Inferior parietal cortex (tissue), 1 donor: ENCODE results near the gene HTR1B.
A peak's percentile ranks its signal among the peaks of the same experiment; 100 is the strongest.

Experiments
- DNase-seq: peaks from one replicate; pipeline ENCODE4 v3.0.0-alpha.2; 2016; ENCODE audit errors: extremely low spot score

Gene HTR1B, protein sequence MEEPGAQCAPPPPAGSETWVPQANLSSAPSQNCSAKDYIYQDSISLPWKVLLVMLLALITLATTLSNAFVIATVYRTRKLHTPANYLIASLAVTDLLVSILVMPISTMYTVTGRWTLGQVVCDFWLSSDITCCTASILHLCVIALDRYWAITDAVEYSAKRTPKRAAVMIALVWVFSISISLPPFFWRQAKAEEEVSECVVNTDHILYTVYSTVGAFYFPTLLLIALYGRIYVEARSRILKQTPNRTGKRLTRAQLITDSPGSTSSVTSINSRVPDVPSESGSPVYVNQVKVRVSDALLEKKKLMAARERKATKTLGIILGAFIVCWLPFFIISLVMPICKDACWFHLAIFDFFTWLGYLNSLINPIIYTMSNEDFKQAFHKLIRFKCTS

DNA sequence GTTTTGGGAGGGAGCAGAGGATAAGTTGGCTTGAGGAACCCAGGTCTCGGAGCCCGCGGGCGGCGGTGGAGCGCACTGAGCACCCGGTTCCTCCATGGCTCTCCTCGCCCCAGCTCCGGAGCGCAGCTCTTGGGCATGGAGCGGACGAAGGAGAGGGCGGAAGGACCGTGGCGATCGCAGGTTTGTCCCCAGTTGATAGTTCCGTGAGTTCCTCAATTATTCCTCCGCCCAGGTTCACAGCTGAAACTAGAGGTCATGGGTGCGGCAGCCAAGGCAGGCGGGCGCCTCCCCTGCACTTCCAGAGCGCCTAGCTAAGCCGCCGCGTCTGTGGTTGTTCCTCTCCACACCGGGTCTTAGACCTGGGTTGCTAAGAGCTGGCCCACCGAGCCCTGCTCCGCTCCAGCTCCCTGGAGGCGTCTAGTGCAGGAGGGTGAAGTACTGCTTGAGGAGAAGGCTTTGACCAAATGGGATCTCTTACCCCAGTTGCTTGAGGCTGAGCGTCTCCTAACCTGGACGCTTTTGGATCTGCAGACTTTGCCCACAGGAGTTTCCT lies at the start of gene HTR1B:
Gene HTR1B, minus strand, starts transcription at position 184 of the 553 bp plus-strand sequence. Its CDS starts 88 bp downstream, at position 96.
- no peak for DNase-seq

DNA sequence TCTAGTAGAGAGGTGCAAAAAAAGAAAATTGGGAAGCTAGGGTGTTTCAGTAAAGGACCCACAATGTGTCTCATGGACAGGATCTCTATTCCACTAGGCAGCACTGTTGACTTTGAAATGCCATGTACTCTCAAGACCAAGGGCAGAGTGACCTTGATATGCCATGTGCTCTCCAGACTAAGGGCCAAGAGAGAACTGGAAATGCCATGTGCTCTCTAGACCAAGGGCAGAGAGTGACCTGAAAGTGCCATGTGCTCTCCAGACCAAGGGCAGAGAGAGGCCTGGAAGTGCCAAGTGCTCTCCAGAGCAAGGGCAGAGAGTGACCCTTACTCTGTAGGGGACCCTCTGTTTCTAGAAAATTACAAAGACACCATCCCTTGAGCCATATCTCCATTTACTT lies 49.3 kb upstream of the HTR1B start:
- DNase-seq, result no peak

DNA sequence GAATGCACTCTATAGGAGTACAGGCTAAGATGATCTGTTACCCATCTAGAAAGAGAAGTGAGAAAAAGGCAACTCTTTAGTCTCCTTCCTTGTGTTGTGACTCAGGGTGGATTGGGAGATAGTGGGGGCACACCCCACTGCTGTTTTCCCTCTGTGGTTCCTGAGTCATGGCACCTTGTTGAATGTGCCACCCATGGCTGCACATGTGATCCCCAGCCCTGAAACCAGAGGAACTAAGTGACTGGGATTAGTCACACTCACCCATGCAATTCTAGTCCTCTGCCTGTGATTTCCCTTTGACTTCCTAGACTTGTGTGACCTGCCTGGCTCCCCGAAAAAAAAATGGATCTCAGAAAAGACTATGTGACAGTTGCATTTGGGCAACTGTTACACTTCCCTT lies 48.6 kb upstream of the HTR1B start:
- DNase-seq, result no peak

DNA sequence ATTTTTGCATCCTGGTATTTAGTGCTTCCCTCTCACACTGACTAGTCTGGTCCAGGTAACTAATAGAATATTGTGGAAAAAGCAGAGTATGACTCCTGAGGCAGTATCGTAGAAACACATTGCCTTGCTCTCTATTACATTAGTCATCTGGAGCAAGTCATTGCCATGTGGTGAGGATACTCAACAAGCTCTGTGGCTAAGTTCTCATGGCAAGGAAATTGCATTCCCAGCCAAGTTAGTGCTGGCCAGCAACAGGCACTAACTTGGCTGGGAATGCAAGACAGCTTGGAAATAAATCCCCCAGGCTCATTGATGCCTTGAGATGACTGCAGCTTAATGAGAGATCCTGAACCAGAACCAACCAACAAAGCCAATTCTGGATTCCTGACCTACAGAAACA lies 39.7 kb upstream of the HTR1B start:
- DNase-seq, result no peak

DNA sequence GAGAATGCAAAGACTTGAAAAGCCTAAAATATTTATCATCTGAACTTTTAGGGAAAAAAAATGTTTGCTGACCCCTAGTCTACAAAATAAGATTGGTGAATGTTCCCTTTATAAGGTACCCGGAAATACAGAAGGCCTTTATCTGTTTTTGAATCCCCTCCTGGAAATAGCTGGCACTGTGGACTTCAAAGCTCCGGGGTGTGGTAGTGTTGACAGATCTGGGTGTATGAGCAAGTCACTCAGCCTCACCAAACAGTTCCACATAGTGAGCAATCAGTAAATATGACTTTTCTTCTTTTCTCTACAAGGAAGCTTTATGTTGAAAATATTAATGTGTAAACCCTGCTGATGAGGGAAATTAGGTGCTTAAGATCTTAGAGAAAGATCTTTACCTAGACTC lies 29.2 kb upstream of the HTR1B start:
- DNase-seq, result no peak

DNA sequence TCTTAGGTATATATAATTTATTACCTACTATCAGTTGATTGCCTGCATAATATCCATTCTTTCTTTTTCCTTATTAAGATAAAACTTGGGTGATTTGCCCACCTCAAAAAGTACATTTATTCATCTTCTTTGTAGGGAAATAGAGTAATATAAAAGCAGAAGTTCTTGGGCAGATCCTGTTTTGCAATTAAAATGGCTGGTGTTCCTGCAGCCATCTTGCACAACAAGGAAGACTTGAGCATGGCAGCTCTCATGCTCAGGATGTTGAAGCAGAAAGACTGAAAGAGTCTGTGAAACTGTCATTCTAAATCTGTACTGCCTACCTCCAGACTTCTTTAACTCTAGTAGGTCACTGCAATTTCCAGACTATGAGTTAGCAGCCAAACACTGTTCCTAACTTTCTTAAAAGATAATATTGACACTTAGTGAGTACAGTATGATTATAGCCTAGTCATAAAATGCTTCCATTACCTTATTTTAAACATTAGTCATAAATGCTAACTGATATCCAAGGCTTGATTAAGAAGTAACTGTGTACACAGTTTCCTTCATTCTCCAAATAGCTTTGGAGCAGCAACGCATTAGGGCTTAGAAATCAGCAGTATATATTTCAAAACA lies 24.6 kb upstream of the HTR1B start:
- DNase-seq, result no peak

DNA sequence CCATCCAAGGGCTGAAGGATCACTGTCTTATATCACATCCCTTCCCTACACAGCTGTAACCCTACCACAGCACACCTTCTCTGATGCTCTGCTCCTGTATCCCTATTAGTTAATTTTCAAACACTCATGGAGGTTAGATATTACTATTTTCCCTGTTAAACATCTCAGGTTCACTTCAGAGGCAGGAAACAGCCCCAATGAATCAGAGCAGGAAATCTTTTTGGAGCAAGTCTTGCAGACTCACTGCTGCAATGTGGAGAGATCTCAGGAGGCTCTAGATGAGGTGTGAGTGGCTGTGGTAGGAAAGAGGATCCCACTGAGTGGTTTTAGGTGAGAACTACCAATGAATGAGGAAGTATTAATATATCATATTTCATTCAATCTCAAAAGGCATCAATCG lies 19.7 kb upstream of the HTR1B start:
- no peak for DNase-seq

DNA sequence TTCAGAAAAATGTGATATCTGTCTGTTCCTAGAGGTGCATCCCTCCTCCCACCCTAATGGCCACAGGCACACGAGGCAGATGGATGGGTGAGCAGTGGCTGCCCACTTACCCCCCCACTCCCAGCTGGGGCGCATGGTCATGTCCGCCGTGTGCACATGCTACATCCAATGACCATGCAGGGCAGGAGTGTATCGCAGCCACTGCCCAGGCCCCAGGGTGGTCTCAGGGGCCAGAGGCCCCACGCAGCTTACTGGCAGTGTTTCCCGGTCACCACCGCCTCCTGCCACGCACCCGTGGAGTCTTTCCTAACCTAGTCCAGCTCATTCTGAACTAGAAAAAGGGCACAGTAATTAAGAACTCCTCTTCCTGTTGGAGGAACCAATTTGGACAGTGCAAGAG lies 11.7 kb upstream of the HTR1B start:
- DNase-seq, result no peak

DNA sequence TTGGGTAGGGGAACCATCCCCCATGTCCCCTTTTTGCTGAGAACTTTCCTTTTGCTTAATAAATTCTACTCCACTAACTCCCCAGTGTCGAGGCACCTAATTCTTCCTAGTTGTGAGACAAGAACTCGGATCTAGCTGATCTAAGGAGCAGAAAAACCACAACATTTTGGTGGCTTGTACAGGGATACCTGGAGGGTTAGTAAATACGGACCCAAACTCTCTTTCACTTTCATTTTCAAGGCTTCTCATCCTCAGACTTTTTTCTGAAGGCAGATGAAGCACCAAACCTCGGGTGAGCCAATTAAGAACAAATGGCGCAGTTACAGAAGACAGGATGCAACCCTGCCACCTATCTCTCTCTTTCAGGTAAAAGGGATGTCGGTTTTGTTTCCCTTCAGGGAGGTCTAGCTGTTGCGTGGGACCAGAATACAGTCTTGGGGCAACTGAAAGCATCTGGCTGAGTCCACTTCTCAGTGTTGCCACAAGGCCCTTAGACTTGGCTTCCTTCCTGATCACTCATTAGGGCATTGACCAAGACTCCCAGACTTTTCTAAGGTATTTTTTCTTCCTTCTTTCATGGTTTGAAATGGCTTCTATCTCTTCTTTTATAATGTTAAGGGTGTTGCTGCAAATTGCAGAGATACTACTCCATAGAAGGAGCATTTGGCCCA lies 11.1 kb upstream of the HTR1B start:
- no peak for DNase-seq

DNA sequence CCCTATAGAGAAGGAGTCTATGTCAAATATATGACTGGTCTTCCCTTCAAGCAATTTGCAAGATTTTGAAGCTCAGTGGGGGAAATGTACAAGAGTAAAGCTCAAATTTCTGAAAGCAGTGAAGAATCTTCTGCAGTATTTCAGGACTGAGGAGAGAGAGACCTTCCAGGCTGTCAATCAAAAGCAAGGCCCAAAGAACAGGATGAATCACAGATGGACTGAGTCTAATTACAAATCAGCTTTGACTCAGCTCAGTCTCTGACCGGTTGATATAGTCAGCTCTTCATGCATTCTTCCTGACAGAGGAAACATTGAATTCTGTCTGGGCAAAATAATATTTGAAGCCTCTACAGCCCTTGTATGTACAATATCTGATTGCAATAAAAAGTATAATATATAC lies 7.7 kb upstream of the HTR1B start:
- DNase-seq, result no peak

DNA sequence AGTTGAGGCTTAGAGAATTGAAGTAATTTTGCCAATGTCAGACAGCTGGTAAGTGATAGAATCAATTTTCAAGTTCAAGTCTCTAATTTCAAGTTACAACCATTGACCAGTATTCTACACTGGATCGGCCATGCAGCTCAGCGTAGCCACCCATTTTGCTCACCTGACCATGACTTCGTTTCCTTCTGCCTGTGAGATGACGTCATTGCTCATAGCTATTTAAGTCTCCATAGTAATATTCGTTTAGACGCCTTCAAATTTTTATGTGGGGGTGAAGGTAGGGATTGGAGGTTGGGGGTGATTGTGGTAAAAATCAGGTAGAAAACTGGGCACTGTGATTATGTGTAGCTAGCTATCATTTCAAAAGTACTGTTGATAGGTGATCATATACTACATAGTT lies 5.6 kb upstream of the HTR1B start:
- DNase-seq, result no peak

DNA sequence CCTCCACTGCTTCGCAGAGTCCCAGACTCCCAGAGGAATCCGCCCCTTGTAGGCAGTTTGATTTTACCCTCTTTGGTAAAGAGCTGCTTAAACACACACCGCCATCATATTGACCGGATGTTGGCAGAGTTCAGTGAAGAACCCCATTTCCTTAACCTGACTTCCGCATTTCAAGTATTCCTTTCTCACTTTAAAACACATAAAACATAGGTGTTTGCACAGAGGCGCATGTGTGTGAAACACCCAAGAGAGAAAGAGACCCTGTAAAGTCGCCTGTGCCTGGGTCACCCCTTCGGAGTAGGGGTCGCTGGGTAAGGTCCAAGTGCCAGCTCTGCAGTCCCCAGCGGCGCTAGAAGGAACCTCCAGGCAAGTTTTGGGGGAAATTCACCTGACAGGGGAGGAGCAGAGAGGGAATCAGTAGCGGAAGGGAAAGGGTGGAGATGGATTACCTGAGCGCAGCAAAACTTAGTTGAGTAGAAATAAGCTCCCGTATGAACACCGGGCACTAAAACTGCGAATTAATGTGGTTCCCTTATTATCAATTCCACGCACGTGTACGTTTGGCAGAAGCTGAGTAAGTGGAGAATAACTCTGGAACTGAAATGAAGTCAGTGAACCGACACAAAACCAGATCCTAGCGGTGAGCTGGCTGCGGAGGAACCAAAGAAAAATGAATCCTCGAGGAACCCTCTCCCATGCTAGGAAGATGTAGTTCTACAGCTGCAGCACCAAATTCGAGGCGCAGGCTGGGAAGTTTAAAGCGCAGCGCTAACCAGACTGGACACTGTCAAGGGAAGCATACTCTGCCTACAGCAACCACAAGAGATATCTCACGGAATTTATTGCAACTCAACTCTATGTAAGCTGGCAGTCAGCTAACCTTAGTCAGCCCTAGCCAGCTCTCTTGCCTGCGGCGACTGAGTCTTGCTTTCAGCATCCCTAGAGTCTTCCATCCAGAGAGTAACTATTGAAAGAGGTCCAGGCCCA lies 3.5 kb upstream of the HTR1B start:
- DNase-seq, result no peak

DNA sequence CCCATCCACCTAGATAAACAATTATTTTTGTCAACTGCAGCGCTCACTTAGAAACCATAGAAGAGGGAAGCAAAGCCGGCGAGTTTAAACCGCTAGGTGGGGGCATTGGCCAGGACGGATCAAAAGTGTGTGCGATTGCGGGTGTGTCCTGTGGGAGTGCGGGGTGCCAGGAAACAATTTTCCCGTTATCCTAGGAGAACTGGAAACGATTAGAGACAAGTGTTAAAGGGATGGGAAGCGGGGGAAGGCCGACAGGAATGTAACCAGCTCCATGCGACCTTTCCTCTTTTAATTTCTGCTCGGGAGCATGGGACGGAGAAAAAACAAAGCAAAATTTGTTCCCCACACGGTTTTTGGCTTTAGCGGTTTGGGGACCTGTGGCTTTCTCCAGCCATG lies 2.8 kb upstream of the HTR1B start:
- no peak for DNase-seq

DNA sequence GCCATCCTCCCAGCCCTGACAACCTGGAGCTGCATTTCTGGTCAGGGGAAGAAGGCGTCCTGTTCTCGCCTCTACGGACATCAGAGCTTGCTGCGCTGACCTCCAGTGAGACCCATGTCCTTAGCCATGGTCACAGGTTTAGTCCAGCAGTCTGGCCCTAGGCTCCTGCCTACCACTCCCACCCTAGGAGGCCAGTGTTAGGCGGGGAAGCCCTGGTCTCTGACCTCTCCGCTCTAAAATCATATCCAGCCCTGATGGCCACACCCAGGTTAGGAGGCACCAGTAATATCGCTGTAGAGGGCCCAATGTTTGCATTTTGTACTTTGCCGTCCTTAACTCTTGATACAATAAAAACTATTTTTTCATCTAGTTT lies 1.2 kb upstream of the HTR1B start:
- no peak for DNase-seq

DNA sequence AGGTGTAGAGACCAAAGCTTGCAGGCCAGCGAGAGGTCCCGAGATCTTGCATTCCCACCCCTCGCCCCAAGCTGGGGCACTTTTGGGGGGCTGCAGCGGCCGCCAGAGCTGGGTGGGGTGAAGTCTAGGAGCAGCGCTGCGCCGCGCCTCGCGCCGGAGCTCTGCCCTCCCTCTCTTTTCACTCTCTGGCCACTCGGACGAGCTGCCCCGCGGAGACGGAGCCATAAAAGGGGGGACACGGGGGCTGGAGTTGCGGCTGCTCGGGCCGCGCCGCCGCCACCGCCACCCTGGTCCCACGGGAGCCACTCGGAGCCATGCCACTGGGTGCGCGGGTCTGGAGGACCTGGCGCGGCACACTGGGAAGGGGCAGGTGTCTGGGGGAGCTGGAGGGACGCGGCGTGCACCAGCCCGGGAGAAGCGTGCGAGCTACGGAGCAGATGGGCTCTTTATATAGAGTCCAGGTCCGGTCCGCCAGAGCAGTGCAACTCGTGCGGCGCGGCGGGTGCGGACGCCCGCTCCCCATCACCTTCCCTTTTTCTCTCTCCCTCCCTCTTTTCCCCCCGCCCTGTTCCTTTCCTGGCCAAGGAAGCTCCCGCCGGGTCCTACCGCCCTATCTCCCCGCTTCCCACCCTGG lies 687 bp upstream of the HTR1B start:
- no peak for DNase-seq

DNA sequence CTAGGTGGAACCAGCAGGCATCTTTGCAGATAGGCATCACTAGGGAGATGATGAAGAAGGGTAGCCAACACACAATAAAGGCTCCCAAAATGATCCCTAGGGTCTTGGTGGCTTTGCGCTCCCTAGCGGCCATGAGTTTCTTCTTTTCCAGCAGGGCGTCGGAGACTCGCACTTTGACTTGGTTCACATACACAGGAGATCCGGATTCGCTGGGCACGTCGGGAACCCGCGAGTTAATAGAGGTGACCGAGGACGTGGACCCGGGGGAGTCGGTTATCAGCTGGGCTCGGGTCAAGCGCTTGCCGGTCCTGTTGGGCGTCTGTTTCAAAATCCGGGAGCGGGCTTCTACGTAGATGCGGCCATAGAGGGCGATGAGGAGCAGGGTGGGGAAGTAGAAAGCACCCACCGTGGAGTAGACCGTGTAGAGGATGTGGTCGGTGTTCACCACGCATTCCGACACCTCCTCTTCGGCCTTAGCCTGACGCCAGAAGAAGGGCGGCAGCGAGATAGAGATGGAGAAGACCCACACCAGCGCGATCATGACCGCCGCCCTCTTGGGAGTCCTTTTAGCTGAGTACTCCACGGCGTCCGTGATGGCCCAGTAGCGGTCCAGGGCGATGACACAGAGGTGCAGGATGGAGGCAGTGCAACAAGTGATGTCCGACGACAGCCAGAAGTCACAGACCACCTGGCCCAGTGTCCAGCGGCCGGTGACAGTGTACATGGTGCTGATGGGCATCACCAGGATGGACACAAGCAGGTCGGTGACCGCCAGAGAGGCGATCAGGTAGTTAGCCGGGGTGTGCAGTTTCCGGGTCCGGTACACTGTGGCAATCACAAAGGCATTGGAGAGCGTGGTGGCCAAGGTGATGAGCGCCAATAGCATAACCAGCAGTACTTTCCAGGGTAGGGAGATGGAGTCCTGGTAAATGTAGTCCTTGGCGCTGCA lies 658 bp downstream of the HTR1B start:
- DNase-seq, result no peak

DNA sequence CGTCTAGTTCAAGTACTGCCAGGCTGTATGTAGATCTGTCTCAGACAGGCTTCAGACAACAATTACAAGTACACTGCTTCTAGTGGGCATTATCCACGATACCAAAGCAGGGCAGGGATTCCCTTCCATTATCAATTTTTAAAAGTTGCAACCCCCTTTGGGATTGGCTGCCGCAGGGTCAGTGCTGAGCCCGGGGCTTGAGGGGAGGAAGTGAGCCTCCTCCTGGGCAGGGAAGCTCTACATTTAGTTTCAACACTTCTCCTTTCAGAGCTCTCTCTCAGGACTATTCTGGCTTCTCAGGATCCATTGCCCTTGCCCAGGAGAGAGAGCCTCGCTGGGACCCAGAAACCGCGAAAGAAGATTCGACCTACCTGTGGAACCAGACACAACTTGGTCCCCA lies 1.5 kb downstream of the HTR1B start:
- no peak for DNase-seq

DNA sequence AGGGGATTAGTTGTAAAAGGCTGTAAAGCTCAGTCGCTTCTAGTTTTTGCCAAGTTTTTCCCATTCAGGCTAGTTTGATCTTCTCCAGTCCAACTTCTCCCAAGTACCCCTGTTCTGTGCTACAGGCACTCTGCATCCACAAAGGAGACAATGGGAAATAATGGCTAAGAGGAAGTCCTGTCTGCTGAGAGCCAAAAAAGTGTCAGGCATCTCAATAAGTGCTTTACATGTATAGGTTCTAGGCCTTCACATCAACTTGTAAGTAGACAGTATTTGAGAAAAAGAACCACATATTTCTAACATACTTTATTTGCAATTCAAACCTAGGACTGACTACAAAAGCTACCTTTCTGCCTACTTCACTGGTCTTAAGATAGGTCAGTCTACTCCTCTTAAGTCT lies 4.9 kb downstream of the HTR1B start:
- no peak for DNase-seq

DNA sequence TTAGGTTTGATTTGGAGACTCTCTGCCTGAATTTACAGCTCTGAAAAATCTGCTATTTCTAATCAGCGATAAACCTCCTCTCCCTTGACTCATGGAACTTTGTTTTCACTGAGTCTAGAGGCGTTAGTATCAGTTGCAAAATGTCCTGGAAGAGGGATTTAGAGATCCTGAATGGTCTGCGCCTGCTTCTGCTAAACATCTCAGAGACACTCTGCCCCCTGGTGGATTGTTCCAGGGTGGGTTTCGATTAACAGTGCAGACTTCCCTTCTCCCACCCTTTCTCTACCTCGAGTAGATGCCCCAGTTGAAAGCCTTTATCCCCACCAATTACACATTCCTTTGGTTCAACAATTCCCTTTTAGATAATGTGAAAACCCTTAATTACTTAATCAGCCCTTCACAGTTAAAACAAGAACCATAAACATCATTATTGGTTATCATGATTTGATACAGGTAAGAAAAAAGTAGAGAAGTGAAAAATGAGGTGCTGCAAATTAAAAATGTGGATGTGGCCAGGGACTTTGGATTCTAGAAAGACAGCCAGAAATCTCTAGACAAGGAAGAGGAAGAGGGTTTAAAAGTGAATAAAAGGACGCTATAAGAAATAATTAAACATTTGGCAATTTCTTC lies 5.5 kb downstream of the HTR1B start:
- peak; percentile 80 for DNase-seq
